Measurements from ENCODE around the gene ACOT7. TPM values are rescaled to one million over a fixed set of nuclear protein-coding genes. Genes with fewer than 3 reads are reported as not detected.
A peak's percentile ranks its signal among the peaks of the same experiment; 100 is the strongest.

The ACOT7 gene
- total RNA-seq, 1 donor from 2014 or later: 11.9 TPM

DNA sequence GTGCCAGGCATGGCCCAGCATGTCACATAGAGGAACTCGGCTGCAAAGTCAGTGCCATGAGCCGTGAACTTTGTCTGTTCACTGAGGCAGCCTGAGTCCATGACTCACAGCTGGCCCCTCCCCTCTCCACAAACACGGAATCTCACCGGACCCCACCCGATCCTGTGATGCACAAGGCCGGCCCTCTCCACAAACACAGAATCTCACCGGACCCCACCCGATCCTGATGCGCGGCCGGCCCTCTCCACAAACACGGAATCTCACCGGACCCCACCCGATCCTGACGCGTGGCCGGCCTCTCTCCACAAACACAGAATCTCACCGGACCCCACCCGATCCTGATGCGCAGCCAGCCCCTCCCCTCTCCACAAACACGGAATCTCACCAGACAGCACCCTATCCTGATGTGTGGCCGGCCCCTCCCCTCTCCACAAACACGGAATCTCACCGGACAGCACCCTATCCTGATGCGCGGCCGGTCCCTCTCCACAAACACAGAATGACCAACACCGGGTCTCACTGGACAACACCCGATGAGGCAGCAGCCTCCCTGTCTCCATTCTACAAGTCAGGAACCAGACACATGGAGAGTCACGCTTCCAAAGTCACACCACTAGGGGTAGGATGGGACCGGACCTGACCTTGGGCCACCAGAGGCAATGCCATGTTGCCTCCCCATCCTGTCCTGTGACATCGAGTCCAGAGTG lies 93.1 kb downstream of the ACOT7 start:
- DNase-seq (ENCODE audit: low spot score) (no peak), ATAC-seq (no peak)
- intact Hi-C loops (cut with DNase I): no loop called here

DNA sequence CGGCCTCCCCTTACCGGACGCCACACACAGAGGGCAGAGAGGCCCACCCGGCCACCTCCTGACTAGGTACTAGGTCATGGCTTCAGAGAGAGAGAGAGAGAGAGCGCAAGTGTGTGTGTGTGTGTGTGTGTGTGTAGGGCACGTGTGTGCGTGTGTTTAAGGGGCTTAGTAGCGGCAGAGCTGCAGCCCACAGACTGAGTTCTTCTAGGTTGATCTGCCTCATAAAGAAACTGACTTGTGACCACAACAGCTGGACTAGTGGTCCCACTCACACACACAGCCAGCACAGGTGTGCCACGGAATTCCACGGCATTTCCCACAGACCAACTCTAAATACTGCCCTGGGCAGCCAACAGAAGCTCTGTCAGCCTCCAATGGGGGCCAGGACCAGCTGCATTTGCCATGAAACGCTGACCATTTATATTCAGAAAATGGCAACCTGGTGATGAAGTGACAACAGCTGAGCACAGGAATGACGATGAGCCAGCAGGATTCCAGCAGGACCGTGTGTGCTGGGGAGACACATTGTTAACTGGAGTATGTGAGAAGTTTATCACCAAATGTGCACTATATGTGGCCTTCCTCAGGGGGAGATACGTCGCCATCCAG lies 93.9 kb downstream of the ACOT7 start:
- ATAC-seq (no peak), DNase-seq (ENCODE audit: low spot score) (no peak)
- intact Hi-C loops (cut with DNase I): no loop called here

DNA sequence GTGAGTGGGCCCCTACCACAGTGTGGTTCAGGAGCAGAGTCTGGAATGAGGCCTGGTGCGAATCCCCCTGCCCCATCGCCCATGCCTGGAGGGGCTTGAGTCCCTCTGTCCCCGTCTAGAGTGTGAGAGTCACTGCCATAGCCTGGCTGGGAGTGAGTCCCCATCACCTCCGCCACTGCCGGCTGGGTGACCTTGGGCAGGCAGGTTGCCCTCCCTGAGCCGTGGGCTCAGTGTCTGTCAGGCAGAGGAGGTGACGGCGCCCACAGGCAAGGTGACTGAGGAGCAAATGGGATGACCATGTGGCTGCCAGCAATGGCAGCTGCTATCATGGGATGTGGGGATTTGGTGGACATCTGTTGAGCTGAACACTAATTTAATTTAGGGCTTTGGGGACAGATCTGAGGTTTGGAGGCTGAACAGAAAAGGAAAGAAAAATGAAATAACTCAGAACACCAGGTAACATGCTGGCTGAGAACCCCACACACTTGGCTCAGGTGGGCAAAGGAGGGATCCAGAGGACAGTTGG lies 94.6 kb downstream of the ACOT7 start:
- intact Hi-C loops (cut with DNase I): no loop called here
- no peak for ATAC-seq
- no peak for DNase-seq (ENCODE audit: low spot score)

- no peak for DNase-seq (ENCODE audit: low spot score)
- ATAC-seq: no peak
These were observed 95.0 kb downstream of the ACOT7 start for GRCh38 chr1:6298530-6298929.

DNA sequence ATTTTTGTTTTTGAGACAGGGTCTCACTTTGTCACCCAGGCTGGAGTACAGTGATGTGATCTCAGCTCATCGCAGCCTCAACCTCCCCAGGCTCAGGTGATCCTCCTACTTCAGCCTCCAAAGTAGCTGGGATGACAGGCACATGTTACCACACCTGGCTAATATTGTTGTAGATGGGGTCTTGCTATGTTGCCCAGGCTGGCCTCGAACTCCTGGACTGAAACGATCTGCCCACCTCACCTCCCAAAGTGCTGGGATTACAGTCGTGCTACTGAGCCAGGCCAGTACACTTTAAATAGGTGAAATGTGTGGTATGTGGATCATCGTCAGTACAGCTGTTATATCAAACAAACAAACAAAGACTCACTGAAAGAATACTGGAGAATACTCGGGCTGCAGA lies 97.7 kb downstream of the ACOT7 start:
- intact Hi-C loops (cut with DNase I): no loop called here
- ATAC-seq: no peak
- DNase-seq (ENCODE audit: low spot score): no peak

More at GRCh38 chr1:6298530-6298929, 95.0 kb downstream of the ACOT7 start:
- intact Hi-C loops (cut with DNase I): no loop called here

- ATAC-seq (no peak), DNase-seq (ENCODE audit: low spot score) (no peak)
- intact Hi-C loops (cut with DNase I): no loop called here
These were observed 98.5 kb downstream of the ACOT7 start for GRCh38 chr1:6294890-6295556.

DNA sequence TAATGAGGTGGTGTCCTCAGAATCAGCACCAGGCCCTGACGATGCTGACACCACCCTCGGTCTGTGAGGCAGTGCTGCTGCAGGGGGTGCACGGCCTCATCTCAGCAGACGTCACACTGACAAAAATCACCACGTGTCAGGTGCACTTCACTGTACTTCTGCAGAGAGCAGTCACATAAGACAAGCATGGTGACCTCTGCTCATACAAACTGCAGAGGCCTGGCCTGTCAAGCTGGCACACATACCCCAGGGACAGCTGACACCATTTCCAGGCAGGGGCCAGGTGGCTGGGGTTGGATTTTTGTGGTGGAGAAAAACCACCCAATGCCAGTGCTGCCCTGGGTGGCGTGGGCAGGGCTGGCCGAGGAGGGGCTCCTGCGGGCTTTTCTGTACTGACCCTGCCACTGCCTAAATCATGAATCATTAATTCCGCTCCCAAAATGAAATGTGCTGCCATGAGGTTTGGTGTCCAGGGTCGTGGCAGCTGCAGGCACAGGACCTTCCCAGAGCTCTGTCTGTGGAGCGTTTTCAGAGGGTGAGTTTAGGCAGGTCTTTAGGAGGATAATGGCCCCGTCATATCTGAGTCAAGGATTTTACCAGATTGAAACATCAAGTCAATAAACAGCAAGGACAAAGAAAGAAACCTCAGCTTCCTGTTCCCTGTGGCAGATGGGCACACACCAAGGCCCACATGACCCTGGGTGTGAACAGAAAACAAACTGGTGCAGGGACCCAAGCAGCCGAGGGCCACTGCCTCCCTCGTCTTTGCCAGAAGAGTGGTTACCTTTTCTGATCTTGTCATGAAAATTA lies 99.3 kb downstream of the ACOT7 start:
- ATAC-seq (no peak), DNase-seq (ENCODE audit: low spot score) (no peak)
- intact Hi-C loops (cut with DNase I): no loop called here

GRCh38 chr1:6292102-6292501 lies 101.5 kb downstream of the ACOT7 start:
- ATAC-seq (no peak), DNase-seq (ENCODE audit: low spot score) (no peak)
- intact Hi-C loops (cut with DNase I): no loop called here

DNA sequence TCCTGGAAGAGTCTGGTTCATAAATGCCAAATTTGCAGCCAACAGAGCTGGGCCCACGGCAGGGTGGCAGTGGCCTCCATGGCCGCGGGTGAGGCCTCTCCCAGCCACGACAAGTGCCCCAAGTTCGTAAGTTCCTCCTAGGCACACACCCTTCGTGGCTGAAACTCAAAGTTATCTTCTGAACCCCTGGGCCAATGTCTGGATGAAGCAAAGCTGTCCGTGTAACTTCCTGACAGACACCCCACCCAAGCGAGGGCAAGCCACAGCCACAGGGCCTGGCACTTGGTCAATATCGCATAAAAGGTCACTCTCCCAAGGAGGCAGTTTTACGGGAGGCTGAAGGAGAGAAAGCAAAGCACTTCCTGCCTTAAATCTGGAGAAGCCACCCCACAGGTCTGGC lies 104.9 kb downstream of the ACOT7 start:
- no peak for DNase-seq (ENCODE audit: low spot score)
- ATAC-seq: no peak
- intact Hi-C loops (cut with DNase I): no loop called here

- ATAC-seq (no peak), DNase-seq (ENCODE audit: low spot score) (no peak)
- intact Hi-C loops (cut with DNase I): no loop called here
These were observed 105.5 kb downstream of the ACOT7 start for GRCh38 chr1:6288026-6288425.

DNA sequence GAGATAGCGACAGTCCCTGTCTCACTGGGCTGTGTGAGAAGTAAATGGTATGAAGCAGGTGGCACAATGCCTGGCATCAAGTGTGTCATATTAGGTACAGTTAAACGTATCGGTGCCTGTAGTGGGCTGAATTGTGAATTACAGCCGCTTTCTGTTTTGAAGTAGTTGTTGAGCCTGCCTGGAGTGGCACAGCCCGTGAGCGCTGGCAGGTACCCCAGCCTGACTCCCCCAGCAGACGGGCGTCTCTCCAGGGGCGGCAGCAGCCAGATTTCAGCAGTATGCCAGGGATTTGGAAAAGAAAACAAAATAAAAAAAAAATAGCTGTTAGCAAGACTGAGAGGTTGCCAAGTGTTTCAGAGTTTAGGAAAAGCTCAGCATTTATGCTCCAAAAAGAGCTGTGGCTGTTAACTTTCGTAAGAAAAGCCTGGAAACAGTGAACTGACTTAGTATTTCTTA lies 106.1 kb downstream of the ACOT7 start:
- ATAC-seq: peak; percentile 73
- intact Hi-C loops (cut with DNase I): no loop called here
- DNase-seq (ENCODE audit: low spot score): no peak

- DNase-seq (ENCODE audit: low spot score) (no peak), ATAC-seq (no peak)
- intact Hi-C loops (cut with DNase I): no loop called here
These were observed 106.5 kb downstream of the ACOT7 start for GRCh38 chr1:6287029-6287428.

- DNase-seq (ENCODE audit: low spot score) (no peak), ATAC-seq (no peak)
- intact Hi-C loops (cut with DNase I): no loop called here
These were observed 107.3 kb downstream of the ACOT7 start for GRCh38 chr1:6286266-6286665.

DNA sequence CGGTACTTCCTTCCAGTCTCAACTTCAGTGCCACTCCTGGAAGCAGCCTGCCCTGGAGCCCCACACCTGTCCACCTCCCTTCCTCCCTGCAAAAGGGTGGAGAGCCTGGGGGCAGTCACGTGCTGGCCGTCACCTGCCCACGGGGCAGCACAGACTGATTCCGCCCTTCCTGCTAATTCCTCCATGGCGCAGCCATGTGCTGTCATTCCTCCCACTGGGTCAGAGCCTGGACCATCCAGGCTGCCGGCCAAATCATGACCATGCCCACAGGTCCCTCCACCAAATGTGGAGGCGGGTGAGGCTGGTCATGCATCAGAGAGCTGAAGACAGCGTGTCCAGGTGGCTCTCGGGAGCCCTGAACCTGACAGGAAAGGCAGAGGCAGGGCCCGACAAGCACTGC lies 108.2 kb downstream of the ACOT7 start:
- no peak for DNase-seq (ENCODE audit: low spot score)
- ATAC-seq: no peak
- intact Hi-C loops (cut with DNase I): no loop called here

GRCh38 chr1:6282577-6283270 lies 110.8 kb downstream of the ACOT7 start:
- intact Hi-C loops (cut with DNase I): no loop called here
- DNase-seq (ENCODE audit: low spot score): no peak
- ATAC-seq: no peak

- ATAC-seq (no peak), DNase-seq (ENCODE audit: low spot score) (no peak)
- intact Hi-C loops (cut with DNase I): no loop called here
These were observed 111.8 kb downstream of the ACOT7 start for GRCh38 chr1:6281511-6282402.

DNA sequence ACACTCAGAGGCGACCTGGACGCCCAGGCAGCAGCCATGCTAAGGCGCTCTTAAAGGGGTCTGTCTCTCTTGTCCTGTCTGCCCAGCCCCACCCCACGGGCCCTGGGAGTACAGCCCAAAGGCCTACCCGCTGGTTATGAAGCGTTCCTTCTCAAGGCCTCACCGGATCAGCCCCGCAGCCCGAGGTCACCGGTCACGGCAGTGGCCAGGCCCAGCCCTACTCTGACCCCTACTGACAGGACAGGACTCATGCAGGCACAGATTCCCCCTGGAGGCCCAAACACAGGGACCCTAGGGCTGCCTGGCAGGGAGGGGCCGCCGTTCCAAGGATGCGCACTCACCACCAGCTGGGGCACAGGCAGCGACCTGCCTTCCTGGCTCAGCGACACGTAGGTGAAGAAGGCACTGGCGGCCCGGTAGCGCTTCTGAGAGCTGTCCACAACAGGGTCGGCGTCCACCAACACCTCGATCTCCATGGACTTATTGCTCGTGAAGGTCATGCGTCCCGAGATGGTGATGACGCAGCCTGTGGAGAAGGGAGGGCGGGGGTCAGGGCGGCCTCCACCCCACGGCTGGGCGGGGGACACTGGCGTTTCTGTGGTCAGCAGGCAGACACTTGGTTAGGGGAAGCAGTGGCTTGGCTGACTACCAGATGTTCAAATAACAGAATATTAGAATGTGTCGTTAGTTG lies 112.7 kb downstream of the ACOT7 start:
- ATAC-seq: peak; percentile 36
- intact Hi-C loops (cut with DNase I): no loop called here
- DNase-seq (ENCODE audit: low spot score): peak; percentile 62

All from sciatic nerve (tissue), 2 donors.